COR-L47 (cell line): ENCODE data around the gene HBB.

Source experiments
- DNase-seq: peaks from one replicate; lab custom pipeline; 2025; lab: John Stamatoyannopoulos, UW

Gene HBB

DNA sequence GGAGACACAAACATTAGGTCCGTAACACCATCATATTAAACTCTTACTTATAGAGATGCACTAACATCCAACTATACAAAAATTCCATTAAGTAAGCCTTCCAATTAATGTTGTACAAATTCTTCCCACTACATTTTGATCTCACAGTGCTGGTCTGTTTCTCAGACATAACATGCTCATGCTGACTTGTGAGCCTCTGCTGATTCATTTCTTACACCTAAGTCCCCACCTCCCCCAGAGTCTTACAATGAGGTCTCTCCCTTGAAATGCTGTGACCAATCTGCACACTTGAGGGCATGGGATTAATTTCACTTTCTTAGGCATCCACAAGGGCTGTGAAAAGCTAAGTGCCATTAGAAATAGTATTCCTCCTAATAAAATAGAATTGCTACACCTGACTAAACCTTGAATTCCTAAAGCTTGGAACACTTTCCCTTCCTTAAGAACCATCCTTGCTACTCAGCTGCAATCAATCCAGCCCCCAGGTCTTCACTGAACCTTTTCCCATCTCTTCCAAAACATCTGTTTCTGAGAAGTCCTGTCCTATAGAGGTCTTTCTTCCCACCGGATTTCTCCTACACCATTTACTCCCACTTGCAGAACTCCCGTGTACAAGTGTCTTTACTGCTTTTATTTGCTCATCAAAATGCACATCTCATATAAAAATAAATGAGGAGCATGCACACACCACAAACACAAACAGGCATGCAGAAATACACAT lies 20.8 kb upstream of the HBB start:
- DNase-seq, result no peak

DNA sequence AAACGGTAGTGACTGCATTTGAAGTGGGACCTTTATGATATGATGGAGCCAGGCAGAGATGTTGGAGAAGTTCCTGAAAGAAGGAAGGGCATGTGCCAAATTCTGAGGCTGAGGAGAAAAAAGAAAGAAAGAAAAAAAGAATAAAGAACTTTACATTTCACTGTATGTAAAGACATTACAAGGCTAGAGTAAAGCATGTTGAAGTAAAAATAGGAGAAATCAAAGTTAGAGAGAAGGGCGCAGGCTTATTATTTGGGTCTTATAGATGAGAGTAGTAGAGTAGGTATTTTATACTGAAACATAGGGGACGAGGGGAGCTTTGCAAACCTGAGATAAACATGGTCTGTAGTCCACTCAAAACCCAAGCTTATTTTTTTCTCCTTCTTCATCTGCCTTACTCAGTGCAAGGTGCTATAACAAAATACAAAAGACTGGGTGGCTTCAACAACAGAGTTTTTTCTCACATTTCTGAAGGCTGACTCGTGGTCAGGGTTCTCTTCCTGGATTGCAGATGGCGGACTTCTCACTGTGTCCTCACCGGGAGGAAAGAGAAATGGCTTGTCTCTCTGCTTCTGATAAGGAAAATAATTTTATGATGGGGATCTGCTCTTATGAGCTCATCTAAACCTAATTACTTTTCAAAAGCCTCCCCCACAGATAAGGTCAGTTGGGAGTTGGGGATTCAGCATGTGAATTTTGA lies 20.1 kb upstream of the HBB start:
- no peak for DNase-seq

DNA sequence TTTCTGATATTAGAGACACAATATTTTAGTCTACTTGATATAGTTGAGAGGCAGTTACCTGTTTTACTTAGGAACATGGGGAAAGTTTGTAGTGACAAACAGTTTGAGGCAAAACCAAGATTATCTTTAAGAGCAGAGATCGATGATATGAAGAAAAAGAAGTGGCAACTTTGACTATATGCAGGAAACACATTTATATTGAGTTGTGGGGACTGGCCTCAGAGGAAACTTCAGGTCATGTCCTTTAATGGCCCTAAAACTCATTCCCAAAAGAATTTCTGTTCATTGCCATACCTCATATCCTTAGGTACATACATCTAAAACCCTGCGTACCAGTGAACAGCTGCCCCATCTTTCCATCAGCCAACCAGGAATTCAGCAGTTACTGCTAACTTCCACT lies 18.3 kb upstream of the HBB start:
- DNase-seq, result no peak

DNA sequence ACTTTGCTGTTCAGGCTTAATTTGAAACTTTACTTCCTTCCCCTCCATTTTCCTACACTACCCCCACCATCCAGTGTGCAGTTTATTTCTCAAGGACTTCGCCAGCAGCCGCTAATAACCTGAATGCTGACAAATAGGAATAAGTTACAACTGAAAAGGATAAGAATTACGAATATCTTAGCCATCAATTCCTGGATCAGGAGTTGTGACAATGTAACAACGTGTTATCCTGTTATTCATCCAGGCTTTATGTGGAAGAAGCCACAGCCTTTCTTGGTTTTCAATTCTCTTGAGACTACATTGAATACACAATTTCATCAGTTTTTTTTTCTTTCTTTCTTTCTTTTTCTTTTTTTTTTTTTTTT lies 16.9 kb upstream of the HBB start:
- no peak for DNase-seq

DNA sequence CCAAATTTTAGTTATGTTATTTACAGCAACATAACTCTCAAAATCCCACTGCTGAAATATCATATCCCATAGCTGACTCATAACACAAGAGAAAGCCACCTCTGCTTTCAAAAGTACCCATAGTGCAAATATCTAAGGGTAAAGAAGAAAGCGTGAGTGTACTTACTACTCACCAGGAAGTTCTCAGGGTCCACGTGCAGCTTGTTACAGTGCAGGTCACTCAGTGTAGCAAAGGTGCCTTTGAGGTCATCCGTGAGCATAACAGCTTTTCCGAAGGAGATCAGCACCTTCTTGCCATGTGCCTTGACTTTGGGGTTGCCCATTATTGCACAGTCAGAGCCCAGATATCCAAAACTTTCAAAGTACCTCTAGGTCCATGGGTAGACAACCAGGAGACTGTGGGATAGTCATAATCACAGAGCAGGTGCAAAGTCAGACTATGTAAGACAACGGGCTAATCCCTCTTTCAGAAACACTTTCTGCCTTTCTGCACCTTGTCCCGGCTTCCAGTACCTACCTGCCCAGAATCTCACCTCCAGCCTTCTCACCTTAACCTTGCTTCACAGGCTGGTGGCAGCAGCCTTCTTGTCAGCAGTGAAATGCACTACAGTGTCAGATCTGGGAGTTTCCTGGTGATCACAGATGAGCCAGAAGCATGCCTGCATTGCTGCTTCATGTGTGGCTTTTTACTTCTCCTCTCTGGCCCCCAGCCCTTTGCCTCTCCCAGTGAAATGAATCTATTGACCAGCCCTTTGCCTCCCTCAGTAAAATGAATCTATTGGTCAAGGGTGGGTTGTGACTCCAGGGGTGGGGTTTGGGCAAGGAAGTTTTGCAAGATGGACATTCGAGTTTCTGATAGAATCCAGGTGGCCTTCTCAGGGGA lies 16.3 kb upstream of the HBB start:
- DNase-seq, result no peak

DNA sequence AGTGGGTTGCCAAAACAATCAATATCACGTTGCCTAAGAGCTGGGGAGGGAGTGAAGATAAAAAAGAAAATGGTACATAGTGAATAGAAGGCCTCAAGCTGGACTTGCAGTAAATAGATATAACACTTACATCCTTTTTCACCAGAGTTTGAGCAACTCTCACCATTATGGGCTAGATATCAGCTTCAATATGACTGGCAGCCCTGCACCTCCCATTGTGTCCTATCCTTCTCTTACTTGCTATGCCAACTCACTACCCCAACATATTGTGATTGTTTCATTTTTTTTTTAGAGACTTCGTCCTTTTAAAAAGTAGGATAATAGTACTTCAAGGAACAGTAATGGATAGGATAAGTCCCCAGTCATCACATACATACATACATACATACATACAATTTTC lies 15.3 kb upstream of the HBB start:
- no peak for DNase-seq

DNA sequence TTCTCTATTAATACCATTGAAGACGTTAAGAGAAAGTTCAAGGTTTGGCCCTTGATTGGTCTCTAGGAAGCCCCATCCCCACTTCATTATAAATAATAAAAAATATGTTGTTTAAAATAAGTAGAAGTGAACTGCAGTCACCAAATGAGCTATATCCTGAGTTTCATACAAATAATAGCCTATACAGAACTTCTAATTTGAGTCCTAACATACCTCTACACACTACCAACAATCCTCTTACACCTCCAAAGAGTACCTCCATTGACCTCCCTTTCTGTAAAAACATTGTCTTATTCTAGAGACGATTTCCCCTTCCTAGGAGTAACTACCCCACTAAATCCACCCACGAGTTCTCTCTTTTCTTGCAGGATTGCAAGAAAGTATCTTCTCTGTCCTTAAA lies 14.6 kb upstream of the HBB start:
- DNase-seq, result no peak

DNA sequence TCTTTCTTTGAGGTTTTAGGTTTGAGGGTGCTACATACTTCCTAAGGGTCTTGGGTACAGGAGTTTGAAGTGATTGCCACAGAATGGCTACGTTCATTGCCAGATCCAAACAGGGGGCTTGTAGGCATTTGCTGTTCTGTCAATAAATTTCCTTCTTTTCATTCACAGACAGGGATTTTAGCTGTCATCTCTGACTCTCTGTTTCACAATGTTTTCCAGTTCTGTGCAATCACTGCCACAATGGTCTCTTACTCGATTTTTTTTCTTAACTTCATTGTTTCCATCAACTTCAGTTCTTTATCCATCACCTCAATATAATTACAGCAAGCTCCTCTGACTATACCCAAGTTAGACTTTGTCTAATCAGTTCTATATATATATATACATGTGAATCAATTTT lies 13.6 kb upstream of the HBB start:
- DNase-seq, result no peak

DNA sequence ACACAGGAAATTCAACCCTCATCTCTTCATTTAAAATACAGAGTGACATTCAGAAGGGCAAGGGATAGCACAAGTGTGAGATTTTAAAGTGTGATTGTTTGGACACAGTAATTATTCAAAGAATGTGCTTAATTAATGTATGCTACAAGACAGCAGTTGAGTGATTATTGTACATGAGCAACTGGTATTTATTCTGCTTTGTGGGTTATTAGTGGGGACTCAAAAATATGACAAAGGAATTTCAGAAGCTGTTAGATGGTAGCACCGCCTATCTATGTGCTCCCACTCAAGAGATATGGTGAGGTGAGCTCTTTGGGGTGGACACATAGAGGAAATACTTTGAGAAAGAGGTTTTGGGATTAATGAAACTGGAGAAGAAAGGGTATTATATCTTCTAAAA lies 13.2 kb upstream of the HBB start:
- no peak for DNase-seq

DNA sequence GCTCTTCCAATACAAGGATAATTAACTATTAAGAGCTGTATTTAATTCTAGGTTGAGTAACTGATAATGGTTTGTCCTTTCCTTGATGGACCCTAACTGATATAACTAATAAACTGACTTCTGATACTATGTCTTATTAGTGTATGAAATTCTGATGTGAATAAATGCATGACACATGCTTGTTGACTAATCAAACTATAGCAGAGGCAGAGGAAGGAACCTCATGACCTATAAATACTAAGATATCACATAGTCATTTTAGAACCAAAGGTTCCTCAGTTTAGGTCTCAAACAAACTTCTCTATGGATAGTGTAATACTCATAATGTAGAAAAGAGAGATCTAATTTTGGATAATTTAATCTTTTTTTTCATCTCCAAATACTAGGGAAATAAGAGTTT lies 12.2 kb upstream of the HBB start:
- DNase-seq, result no peak

DNA sequence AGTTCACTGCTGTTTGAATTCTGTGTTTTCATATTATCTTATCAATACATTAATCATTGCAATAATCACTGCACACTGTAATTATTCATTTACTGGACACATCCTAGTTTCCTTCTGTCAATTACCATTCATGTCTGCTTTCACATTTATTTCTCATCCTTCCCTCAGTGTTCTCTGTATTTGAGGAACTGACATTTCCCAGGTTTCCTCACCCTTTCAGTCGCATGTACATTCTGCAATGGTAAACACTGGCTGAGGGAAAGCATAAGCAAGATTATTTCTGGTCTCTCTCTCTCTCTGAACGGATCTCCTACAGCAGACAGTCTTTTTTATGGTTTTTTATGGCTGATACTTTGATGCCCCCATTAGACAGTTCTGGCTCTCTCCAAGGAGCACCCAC lies 11.6 kb upstream of the HBB start:
- no peak for DNase-seq

DNA sequence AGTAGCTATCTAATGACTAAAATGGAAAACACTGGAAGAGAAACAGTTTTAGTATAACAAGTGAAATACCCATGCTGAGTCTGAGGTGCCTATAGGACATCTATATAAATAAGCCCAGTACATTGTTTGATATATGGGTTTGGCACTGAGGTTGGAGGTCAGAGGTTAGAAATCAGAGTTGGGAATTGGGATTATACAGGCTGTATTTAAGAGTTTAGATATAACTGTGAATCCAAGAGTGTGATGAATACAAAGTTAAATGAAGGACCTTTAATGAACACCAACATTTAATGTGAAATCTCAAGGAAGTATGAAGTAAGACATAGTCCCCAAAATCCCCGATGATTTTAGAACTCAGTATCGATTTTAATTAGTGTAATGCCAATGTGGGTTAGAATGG lies 10.5 kb upstream of the HBB start:
- DNase-seq, result no peak

DNA sequence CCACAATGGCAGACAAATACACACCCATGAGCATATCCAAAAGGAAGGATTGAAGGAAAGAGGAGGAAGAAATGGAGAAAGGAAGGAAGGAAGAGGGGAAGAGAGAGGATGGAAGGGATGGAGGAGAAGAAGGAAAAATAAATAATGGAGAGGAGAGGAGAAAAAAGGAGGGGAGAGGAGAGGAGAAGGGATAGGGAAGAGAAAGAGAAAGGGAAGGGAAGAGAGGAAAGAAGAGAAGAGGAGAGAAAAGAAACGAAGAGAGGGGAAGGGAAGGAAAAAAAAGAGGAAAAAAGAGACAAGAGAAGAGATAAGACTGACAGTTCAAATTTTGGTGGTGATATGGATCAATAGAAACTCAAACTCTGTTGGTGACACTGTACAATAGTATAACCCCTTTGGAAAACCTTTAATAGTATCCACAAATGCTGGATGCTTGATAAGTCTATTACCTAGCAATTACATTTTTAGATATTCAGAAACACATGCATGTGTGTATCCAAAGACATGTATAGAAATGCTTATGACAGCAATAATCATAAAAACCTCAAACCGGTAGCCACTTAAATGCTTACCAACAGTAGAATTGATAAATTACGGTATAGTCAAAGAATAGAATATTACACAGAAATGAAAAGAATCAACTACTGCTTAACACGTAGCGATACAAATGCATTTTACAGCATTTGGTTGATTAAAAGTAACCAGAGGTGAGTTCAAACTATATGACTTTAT lies 8.7 kb upstream of the HBB start:
- DNase-seq, result no peak

DNA sequence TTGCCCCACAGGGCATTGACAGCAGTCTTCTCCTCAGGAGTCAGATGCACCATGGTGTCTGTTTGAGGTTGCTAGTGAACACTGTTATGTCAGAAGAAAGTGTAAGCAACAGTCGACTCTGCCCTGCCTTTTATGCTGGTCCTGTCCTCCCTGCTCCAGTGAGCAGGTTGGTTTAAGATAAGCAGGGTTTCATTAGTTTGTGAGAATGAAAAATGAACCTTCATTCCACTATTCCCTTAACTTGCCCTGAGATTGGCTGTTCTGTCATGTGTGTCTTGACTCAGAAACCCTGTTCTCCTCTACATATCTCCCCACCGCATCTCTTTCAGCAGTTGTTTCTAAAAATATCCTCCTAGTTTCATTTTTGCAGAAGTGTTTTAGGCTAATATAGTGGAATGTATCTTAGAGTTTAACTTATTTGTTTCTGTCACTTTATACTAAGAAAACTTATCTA lies 7.5 kb upstream of the HBB start, which contains the start of gene HBD:
Gene HBD, minus strand, starts transcription at position 103 of the 454 bp plus-strand sequence. Its CDS starts 50 bp downstream, at position 53.
- no peak for DNase-seq

DNA sequence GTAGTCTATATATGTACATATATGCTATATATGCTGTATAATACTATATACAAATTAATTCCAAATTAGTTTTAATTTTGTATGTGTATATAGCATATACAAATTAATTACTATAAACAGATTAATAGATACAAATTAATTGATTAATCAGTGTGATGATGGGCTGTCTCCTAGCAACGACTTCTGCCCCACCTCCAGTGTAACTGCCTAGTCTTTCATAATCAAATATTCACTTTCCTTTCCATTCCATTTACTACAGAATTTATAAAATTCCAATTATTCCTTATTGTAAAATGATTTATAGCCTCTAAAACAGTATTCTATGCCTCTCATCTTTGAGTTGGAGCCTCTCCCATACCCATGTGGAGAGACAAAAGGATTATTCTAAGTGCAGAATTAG lies 6.4 kb upstream of the HBB start:
- DNase-seq, result no peak

DNA sequence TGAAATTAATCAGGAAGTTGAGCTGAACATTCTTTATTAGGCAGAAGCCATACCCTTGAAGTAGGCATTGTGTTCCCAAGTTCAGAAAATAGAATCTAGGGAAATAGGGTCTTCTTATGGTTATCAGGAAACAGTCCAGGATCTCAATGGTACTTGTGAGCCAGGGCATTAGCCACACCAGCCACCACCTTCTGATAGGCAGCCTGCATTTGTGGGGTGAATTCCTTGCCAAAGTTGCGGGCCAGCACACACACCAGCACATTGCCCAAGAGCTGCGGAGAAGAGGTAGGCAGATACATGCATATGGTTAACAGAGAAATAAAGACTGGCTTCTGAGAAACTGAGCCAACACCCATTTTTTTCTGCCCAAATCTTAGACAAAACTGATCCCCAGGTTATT lies 6.0 kb upstream of the HBB start:
- no peak for DNase-seq

DNA sequence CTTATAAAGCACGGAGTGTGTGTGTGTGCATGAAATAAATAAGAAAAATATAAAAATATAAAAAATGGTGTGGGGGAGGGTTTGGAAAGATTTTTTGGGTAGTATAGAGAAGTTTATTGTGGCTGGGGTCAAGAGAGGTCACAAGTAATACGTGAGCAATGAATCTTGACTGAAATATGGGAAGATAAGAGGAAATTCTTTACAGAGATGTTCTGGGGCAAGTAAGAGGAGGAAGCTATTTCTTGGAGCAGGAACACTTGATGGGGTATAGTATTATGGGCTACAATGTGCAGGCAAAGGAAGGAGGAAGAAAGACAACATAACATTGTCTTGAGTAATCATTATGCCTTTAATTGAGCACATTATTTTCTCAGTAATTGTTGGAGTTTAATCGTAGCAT lies 5.3 kb upstream of the HBB start:
- no peak for DNase-seq

DNA sequence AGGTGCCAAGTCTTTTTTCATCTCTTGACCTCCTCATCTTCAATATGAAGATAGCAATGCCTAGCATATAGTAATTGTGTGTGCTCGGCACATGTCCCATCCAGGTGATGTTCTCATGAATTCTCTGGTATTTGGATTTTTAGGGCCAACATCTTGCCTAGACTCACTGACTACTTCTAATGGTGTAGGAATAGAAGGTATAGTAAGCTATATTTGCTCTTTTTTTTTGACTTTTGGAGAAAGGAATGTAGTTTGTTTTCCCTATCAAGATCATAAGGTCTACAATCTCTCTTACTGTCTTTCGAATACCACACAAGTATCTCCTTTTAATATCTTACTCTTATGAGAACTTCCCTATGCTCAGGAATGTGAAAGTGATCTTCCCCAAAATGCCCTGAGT lies 4.2 kb upstream of the HBB start:
- DNase-seq, result no peak

DNA sequence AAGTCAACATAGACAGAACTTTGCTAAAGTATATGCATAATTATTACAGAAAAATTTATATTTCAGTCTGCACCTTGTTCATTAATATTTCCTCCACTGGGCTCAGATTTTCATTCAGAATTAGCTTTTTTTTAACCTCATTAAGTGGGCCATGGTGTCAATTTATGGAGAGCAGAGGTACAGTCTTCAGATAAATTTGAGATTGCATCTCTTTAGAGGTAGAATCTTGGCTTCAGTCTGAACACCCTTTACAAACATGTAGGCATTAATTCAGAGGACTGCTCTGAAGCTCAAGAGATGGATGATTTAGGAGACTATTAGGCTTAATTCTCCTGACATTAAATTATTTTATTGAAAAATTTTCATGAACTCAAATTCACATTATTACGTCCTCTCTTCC lies 3.4 kb upstream of the HBB start:
- DNase-seq, result no peak

DNA sequence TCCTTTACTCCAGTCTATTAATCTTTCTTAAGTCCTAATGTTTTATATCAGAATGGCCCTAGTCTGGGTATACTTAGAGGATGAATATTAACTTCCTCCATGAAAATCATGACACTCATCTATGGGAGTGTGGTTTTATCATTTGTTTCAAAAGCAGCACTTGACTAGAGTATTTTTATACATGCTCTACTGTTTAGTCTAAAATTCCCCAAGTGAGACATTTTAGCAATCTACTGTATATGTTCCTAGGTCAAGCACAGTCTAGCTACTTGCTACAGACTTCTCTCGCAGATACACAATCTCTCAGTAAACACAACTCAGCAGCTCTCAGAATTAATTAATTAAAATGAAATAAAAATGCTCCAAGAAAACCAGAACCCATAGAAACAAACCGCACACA lies 2.9 kb upstream of the HBB start:
- DNase-seq, result no peak

DNA sequence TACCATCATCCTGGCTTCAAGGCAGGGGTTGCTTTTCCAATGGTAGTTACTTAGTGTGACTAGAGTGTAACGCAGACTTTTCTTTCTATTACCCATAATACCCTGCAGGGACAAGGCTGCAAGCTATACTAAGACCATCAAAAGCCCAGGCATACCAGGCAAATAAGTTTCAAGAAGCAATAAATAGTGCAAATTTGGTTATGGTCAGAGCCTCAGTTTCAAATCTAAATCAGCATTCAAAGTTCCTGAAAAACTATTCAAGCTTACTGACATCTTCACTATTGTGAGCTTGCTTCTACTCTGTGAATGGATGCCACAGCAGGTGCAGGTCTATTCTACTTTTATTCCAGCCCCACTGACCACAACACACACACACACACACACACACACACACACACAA lies 2.5 kb upstream of the HBB start:
- DNase-seq, result no peak

DNA sequence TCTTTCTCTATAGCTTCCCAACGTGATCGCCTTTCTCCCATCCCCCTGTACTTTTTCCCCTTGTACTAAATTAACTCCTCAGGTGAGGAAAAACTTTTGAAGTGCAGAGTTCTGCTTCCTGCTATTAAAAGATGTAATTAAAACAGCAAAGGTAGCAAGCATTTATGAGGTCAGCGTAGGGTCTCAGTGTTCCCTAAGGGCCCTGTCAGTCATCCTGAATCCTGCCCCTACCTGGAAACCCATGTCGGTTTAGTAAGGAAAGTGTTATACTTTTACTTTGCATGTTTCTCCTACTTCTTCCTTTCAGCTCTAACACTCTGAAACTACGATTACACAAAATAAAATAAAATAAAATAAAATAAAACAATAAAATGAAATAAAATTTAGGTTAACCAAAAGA lies 1.3 kb upstream of the HBB start:
- no peak for DNase-seq
